HT1080 (cell line): ENCODE measurements around the gene NEMP1. TPM values are rescaled to one million over a fixed set of nuclear protein-coding genes. Genes with fewer than 3 reads are reported as not detected.

ENCODE experiments used
- DNase-seq: peaks from one replicate; pipeline ENCODE4 v3.0.0-alpha.2; 2015; ENCODE audit warnings: low read depth
- total RNA-seq: library from RNA; depleted of rRNA; stranded (reverse); fragments of >200 nt; shearing (Covaris generic); gene quantifications from 2 replicates; pipeline ENCODE4 v1.2.3, GENCODE V29; 2014

NEMP1 gene
- total RNA-seq, 1 experiment from 2014 or later, result 23.3 TPM

DNA sequence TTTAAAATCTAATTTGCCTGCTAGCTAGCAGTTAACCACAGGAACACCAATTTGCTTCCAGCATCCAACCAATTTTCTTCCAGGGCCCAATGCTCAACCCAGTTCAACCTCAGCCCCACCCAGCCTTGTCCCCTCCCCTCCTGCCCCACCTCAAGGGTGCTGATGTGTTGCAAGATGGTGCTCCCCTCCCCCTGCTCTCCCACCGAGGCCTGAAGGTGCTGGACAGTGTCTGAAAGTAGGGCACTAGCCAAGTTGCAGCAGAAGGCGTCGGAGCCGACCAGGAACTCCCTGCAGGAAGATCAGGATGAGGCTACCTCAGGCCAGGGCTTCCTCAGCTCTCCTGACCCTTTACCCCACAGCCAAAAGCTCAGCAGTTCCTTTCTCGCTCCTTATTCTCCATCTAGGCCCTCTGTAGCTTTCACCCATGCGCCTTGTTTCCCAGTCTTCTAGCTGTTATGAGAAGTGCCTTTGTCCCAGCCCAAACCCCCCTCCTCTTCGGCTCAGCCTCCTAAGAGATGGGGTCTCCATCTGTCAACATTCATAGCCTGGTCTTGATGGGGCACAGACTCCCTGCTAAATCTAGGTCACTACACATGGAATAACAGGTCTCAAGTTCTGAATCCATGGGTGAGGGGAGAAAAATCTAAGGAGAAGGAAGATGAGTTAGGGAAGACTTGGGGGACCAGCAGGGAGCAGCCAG is 29.0 kb upstream of the NEMP1 start:
- no peak for DNase-seq

DNA sequence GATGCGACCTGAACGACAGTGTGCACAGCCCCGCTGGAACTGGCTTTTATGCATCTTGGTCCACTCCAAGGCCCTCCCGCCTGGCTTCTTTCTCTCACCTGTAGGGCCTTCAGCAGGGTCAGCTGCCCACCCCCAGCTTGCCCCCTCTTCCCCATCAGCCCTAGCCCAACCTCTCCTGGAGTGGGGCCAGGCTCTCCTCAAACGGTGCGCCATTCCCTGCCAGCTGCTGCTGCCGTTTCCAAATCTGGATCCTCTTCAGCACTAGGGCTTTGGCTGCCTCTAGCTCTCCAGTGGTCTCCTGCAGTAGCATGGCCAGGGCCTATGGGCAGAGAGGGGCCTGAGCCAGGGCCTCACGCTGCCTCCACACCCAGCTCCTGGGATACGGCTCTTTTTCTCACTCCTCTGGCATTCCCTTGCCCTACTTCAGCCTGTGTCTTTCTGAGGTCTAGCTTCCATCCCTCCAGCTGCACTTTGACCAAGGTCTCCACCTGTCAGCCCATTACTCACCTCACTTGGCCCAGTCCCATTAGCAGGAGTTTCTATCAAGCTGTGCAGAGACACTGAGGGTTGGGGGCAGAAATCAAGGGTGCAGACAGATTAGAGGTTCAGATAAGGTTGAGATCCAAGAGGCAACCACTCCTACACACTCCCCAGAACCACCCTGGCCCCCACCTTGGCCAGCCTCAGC is 27.6 kb upstream of the NEMP1 start:
- DNase-seq, result no peak

DNA sequence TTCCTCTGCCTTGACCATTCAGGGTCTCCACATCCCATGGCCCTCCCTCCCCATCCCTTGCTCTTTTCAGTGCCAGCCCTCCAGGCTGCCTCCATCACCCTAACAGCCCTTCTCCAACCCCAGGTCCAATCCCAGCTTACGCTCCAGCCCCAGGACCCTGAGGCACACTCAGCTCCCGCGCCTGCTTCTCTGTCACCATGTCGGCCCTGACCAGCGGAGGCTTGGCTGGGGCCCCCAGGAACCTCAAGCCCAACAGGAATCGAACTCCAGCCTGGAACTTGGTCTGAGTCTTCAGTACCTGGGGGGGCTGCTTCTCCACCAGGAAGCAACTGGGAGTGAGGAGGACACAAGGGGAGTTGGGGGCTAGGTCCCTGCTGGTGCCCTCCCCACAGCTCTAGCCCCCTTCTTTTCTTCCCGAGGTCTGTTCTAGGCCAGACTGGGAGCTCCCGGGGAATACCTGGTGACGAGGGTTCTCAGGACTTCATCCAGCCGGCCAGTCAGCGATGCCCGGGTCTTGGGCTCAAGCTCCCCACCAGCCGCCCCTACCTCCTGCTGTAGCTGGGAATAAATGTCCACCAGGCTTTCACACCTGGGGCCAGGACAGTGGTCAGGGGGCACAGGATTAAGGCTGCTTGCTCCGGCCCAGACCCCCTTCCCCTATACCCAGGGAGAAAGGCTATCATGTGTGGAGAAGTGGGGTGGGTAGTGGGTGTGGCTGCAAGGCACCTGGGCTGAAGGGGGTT is 26.6 kb upstream of the NEMP1 start:
- no peak for DNase-seq

DNA sequence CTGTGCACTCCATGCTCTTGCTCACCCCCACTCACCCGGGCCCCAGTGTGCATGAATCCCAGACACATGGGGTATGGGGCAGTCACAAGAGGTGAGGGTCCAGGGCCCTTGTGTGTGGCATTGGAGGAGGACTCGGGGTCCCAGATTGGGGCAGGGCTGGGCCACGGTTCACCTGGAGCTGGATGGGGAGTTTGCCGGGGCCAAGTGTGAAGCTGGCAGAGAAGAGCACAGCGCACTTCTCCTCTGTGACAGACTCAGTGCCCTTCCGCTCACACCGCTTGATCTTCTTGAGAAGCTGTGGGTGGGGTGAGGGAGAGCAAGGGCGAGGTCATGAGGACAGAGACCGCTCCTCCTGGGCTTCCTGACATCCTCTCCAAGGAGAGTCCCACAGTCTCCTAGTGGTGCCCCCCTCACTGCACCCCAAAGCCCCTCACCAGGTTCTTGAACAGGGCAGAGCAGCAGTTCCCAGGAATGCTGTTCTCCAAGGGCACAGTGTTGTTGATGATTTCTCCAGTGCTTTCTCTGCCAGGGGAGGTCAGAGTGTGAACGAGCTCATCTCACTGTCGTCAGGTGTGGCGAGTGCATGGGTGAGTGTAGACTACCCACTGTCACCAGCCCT is 25.8 kb upstream of the NEMP1 start:
- no peak for DNase-seq

DNA sequence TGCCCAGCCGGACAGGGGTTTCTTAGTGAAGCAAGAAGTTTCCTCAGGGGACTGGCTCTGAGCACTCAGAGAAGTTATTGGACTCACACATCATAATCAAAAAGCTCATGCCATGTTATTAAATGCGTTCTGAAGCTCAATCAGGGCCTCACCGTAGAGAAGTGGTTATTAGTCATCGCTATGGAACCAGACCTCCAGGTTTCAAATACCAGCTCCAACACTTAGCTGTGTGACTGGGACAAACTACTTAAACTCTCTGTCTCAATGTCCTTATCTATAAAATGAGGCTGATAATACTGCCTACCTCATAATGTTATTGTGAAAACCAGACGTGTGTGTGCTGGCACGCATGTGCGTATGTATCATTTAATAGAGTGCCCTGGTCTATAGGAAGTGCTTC is 25.3 kb upstream of the NEMP1 start:
- DNase-seq, result no peak

DNA sequence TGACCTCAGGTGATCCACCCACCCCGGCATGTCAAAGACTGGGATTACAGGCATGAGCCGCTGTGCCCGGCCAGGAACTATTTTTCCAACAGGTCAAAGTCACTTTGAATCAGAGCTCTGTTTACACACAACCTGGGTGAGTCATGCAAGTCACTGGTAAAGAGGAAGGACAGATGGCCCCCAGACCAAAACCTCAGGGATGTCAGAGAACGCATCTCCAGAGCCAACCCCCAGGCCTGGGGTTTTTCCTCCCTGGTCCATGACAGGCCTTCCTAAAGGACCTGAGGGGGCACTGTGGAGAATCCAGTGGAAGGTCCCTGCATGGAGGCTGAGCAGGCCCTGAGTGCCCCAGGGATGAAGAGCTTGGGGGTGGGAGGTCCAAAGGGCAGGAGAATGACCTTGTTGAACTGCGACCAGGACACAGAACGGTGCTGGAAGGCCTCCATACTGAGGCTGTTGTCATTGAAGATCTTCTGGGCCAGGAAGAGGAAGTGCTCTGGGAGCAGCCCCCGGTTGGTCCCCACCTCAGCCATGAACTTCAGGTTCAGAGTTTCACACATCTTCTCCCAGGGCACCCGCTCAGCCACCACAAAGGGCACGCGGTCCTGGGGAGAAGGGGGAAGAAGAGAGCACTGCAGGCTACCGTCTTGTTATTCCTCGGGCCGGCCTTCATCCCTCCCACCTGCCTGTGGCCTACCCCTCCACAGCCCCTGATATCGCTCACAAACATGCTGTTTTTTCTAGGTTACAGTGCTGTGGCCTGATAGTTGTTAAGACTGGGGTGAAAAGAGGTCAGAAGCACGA is 23.5 kb upstream of the NEMP1 start:
- DNase-seq, result peak; percentile 22

DNA sequence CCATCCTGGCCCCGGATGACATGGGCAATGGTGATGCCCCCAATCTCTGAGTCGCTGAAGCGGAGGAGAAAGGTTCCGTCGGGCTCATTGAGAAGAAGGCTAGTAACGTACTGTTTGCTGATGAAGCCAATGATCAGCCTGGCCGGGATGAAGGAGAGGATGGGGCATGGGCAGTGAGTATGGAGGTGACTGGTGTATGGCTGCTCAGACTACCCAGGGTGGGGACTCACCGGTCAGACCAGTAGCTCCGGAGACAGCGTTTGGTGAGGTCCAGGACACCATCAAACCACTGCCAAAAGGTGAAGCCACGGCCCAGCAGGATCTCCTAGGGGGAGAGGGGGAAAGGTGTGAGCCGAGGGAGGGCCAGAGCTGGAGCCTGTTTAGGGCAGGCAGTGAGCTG is 21.2 kb upstream of the NEMP1 start:
- no peak for DNase-seq

DNA sequence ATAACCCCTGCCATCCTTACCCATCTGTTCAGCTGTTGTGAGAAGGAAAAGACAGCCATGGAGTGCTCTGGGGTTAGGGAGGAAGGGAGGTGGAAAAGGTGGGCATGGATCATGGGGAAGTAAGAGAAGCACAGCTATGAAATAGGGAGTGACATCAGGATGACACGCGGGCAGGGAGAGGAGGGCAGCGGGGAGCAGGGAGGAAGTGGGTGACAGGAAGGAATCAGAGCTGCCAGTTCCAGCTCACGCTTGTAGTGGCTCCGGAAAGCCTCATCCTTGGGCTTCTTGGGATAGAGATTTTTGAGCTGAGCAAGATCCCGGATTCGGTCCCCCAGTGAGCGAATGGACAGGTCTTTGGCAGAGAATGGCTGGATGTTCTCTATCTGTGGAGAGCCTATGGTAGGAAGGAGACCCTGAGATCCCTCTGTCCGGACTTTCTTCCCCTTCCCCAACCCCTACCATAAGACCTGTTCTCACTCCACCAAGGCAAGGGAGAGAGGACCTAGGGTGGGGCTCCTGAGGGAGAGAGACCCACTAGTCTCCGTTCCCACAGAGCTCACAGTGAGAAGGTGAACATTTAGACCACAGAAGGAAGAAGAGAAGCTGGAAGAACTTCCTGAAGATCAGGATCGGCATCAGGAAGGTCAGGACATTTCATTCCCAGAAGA is 20.6 kb upstream of the NEMP1 start:
- peak; percentile 34 for DNase-seq

DNA sequence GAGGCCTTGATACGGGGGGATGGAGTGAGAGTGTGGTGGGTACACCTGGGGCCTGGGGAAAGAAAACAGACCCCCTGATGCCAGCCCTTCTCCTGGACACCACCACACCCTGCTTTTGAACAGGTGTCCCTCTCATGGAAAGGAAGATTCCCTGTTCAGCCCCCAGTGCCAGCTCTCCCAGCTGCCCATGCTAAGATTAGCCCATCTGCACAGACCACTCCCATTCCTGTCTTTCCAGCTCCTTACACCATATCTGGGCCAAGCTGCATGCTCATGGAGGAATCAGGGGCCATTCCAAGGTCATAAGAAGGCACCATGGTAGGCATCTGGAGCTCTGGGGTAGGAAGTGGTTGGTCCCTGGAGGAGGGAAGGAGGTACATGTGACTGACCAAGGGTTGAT is 20.0 kb upstream of the NEMP1 start:
- DNase-seq, result no peak

DNA sequence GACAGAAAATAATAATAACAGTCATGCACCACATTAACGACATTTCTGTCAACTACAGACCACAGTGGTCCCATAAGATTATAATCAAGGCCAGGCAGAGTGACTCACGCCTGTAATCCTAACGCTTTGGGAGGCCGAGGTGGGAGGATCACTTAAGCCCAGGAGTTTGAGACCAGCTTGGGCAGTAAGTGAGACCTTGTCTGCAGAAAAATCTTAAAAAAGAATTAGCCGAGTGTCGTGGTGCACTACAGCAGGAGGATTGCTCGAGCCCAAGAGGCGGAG is 18.9 kb upstream of the NEMP1 start:
- DNase-seq, result no peak

DNA sequence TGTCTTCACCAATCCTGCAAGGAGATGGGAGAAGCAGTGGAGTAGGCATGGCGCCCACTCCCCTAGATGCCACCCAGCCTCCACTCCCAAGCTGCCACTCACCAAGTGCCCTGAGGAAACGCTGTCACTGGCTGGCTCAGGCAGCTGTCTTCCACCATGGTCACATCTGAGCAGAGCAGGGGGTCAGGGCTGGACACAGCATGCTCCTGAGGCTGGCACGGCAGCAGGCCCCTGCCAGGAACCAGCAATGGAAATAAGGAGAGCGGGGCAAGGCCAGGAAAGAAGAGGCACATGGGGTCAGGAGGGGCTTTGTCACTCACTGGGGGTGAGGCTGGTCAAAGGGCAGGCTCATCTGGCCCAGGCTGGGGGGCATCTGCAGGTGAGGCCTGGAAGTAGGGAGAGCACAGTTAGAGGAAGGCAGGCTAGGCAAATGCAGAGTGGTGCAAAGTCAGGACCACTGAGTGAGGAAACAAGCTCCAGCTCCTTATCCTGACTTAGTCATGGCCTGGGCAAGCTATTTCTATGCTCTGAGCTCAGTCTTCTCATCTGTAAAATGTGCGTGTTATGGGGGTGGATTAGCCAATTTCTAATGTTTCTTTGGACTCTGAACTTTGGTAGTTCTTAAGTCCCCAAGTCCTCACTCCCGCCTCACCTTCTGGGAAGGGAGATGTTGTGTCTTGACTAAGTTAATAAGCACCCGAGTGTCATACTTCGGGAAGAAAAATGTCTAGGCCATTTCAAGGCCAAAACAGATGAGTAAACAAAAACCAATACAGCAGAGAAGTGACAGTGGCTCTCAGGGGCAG is 18.4 kb upstream of the NEMP1 start:
- no peak for DNase-seq

DNA sequence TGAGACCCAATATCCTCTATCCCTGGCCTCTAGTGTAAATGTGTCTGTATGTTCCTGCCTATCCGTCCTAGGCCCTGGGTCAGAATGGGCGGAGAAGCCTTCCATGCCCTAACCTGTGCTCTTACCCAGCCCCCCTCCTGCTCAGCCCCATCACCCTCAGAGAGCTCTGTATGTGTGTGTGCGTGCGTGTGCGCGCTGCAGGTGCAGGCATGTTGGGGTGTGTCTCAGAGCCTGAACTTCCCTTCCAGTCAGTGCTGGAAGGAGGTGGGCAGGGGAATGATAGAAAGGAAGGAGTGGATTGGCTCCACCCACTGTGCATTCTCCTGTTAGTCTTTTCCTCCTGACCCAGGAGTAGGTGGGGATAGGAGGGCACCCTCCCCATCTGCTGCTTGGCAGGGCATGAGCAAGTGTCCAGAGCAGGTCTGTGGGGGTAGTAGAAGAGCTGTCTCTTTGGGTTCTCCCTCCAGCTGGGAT is 17.5 kb upstream of the NEMP1 start:
- peak; percentile 37 for DNase-seq

DNA sequence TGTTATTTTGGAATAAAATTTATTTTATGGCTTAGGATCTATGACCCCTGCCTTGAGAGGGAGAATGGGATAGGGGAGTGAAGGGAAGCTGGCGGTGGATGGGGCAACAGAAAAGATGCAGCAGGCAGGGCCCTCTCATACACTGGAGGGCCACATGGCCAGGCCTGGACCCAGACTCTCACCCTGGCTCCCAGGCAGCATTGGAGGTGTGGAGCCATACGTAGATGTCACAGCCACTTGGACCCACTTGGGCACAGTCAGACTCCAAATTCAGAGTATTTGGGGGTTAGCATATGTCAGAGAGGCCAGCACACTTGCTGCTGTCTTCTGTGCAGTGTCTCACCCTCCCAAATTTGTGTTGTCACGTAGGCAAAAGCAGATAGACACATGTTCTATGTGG is 16.8 kb upstream of the NEMP1 start:
- DNase-seq, result no peak

DNA sequence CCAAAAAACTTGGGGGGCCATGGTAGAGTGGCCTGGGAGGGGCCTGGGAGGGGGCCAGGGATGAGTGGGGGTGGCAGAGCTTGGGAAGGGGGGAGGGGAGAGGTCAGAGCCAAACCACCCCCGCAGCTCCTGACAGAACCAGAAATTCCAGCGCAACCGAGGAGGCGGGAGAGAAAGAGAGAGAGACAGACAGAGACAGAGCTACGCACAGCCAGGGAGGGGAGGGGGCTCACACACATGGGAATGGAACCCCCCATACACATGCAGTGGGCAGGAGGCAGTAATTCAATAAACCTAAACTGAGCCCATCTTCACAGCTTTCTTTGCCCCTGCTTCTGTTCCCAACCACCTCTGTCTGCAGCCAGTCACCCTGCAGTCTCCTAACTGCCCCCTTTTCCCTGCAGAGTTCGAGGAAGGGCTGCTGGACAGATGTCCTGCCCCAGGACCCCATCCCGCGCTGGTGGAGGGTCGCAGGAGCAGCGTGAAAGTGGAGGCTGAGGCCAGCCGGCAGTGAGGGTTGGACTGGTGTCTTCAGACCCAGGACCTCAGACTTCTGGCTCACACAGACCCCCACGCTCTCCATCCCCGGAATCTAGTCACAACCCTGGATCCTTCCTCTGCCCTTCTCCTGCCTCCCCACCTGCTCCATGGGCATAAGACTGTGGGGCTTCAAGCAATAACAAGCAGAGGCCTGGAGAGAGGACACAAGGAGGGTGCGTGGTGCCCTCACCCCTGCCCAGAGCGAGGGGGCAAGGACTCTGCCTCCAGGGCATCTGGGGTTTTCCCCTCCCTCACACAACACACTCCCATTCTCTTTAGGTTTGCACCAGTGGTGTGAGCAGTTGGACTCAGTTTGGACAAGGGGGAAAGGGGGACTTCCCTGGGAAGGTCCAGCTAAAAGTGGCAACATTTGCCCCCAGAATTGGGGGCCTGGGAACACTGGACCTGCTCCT is 15.9 kb upstream of the NEMP1 start:
- no peak for DNase-seq

DNA sequence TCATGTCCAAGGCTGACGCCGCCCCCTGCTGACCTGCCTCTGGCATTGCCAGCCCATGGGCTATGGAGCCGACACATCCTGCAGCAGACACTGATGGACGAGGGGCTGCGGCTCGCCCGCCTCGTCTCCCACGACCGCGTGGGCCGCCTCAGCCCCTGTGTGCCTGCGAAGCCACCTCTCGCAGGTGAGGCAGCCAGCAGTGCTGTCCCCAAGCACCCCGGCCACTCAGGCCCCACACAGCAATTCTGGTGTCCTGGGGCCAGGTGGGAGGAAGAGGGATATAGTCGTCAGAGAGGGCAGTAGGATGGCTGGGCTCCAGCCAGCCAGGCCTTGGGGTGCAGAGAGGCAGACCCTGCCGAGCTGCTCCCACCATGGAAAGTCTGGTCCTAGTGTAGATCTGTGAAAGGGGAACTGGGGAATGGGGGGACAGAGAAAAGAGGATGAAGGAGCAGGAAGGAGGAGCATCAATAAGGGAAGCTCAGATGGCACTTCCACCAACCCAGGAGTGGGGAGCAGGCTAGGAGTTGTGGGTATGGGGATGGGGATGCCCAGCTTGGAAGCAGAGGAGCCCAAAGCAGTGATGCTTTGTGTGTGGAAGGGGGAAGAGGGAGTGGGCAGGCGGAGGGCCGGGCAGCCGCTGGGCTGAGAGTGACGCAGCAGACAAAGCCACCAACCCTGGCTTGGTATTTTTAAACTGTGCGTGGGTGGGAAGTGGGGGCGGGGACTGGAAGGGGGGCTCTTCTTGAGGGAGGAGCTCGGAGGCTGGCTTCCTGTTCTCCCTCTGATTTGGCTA is 15.0 kb upstream of the NEMP1 start:
- DNase-seq, result peak; percentile 37

DNA sequence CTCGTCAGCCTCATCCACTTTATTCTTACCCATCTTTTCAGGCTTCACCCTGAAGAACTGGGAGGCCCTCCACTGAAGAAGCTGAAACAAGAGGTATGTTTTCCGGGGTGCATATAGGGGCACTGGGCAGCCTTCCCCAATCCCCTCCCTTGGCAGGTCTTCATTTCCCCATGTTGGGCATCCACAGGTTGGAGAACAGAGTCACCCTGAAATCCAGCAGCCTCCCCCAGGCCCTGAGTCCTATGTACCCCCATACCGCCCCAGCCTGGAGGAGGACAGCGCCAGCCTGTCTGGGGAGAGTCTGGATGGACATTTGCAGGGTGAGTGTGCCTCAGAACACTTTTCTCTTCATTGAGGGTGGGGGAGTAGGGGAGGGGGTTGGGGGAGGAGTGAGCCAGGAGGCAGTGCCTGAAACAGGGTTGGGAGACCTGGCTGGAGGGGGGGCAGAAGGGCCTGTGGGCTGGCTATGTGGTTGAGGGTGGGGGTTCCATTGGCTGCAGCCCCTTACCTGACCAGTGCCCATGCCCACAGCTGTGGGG is 14.4 kb upstream of the NEMP1 start:
- DNase-seq, result no peak

DNA sequence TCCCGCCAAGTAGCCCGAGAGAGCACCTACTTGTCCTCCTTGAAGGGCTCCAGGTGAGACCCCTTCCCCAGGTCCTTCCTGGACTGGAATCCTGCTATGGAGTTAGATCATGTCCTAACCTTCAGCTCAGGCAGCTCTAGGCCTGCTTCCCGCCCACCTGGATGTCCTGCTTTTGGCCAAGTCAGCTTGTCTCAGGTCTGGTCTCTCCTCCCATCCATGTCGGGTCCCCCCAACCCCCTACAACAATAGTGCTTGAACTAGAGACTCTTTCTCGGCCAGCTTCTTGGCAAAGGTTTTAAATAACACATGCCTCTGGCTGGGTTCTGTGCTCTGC is 13.9 kb upstream of the NEMP1 start:
- no peak for DNase-seq
